PC-9 (cell line): Measurements from ENCODE around the gene POLA1. TPM values are rescaled to one million over a fixed set of nuclear protein-coding genes. Genes with fewer than 3 reads are reported as not detected.

Experiments used
- BruUV-seq: library from RNA; stranded (reverse); fragments of 400-500 nt; replicated peaks from 2 replicates; lab custom pipeline; 2021; lab: Mats Ljungman, UMichigan
- CTCF ChIA-PET: fragments of 300-600 bp; sonication (Branson Sonifier 250); formaldehyde crosslinking; loops from one replicate; lab custom pipeline; 2022; ENCODE audit warnings: antibody characterized with exemption; lab: Charles Lee
- POLR2A ChIA-PET: fragments of 300-600 bp; sonication (Branson Sonifier 250); formaldehyde crosslinking; loops from one replicate; lab custom pipeline; 2022; ENCODE audit warnings: antibody characterized with exemption; ENCODE audit not compliant: unreplicated experiment; lab: Charles Lee
- DNase-seq, 2 experiments: peaks; one replicate each; pipeline versions ENCODE4 v3.0.0 to v3.0.0-alpha.2; 2015 to 2022; ENCODE audit warnings: mixed read lengths in 1 of 2
- H2AFZ ChIP-seq: fragments of 200-600 bp; sonication (generic); 2 replicates; pipeline ENCODE4 v1.8.1; 2017; ENCODE audit warnings: antibody characterized with exemption
- H3F3A ChIP-seq: fragments of 200-600 bp; sonication (generic); 2 replicates; pipeline ENCODE4 v1.8.1; 2017; ENCODE audit warnings: antibody characterized with exemption, mild to moderate bottlenecking, low read depth; ENCODE audit not compliant: insufficient read depth
- H3K27ac ChIP-seq: fragments of 200-600 bp; sonication (generic); 2 replicates; pipeline ENCODE4 v1.6.1; 2016; ENCODE audit warnings: mixed run types
- H3K27me3 ChIP-seq: fragments of 200-600 bp; sonication (generic); 2 replicates; pipeline ENCODE4 v1.6.1; 2016; ENCODE audit warnings: low read depth, mixed run types; ENCODE audit not compliant: insufficient read depth
- H3K36me3 ChIP-seq: fragments of 200-600 bp; sonication (generic); 2 replicates; pipeline ENCODE4 v1.6.1; 2016; ENCODE audit warnings: low read depth, mixed run types
- H3K4me1 ChIP-seq: fragments of 200-600 bp; sonication (generic); replicated peaks from 2 replicates; pipeline ENCODE4 v1.6.1; 2016; ENCODE audit warnings: mixed run types; ENCODE audit not compliant: insufficient read depth
- H3K4me2 ChIP-seq: fragments of 200-600 bp; sonication (generic); 2 replicates; pipeline ENCODE4 v1.6.1; 2017; ENCODE audit warnings: mixed run types
- H3K4me3 ChIP-seq: fragments of 200-600 bp; sonication (generic); 2 replicates; pipeline ENCODE4 v1.6.1; 2016; ENCODE audit warnings: mixed run types
- H3K79me2 ChIP-seq: fragments of 200-600 bp; sonication (generic); 2 replicates; pipeline ENCODE4 v1.6.1; 2017; ENCODE audit warnings: low read depth, mixed run types
- H3K9me2 ChIP-seq: fragments of 200-600 bp; sonication (generic); 2 replicates; pipeline ENCODE4 v1.8.1; 2017; ENCODE audit warnings: mild to moderate bottlenecking; ENCODE audit not compliant: insufficient read depth
- H3K9me3 ChIP-seq: fragments of 200-600 bp; sonication (generic); 2 replicates; pipeline ENCODE4 v1.8.1; 2016; ENCODE audit warnings: low read depth; ENCODE audit not compliant: insufficient read depth
- H4K20me1 ChIP-seq: fragments of 200-600 bp; sonication (generic); 2 replicates; pipeline ENCODE4 v1.8.1; 2017; ENCODE audit not compliant: insufficient read depth
- EZH2 ChIP-seq: fragments of 200-600 bp; sonication (generic); IDR thresholded peaks from 2 replicates; pipeline ENCODE4 v1.8.0; 2017; ENCODE audit warnings: antibody characterized with exemption, low read depth
- intact Hi-C: fragments of 100-400 bp; cut with micrococcal nuclease; formaldehyde crosslinking; loops from one replicate; pipeline ENCODE4 v1.10.0; 2022; ENCODE audit not compliant: unreplicated experiment
- total RNA-seq: library from RNA; stranded (reverse); gene quantifications from 2 replicates; pipeline ENCODE4 v1.2.3, GENCODE V29; 2021
- TF ChIP-seq, protein P1 (sequence below): fragments of 200-600 bp; sonication (generic); conservative IDR thresholded peaks from 2 replicates; pipeline ENCODE4 v1.6.1; 2017; ENCODE audit warnings: mixed run types, antibody characterized with exemption, mild to moderate bottlenecking, moderate library complexity

POLA1 gene
- total RNA-seq, 1 experiment from 2014 or later = 24.6 TPM

DNA sequence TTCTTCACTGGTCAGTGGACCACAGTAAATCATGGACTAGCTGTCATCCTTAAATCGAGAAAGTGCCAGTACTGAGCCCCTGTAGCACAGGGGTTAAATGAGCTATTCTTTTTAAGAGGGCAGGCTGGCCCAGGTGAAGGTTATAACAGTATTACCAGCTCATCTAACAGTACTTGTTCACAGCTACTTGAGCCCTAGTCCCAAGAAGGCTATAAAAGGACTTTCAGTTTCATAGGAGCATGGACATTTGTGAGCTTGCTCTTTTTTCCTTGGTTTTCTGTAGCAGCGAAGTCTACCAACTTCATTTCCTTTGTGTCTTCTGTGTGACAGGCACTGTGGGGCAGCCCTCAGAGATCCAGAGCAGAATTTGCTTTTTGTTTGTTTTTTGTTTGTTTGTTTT lies 261.0 kb downstream of the POLA1 start:
- Histone ChIP-seq H3K4me1 (no peaks in the 10 kb centered on the region; the same call in 1 of the 2 replicates), H3K4me2 (no peak overlapping the region), H3K36me3 (no peaks in the 10 kb centered on the region), H3K27me3 (no peaks in the 10 kb centered on the region), H3K79me2 (no peaks in the 10 kb centered on the region), H3K9me3 (no peaks in the 10 kb centered on the region), H3K4me3 (no peak overlapping the region), H2AFZ (no peak overlapping the region), H3K9me2 (no peaks in the 10 kb centered on the region), H4K20me1 (no peaks in the 10 kb centered on the region), H3F3A (no peaks in the 10 kb centered on the region), H3K27ac (no peak overlapping the region)
- no peak for TF ChIP-seq EZH2
- TF ChIP-seq, protein P1, sequence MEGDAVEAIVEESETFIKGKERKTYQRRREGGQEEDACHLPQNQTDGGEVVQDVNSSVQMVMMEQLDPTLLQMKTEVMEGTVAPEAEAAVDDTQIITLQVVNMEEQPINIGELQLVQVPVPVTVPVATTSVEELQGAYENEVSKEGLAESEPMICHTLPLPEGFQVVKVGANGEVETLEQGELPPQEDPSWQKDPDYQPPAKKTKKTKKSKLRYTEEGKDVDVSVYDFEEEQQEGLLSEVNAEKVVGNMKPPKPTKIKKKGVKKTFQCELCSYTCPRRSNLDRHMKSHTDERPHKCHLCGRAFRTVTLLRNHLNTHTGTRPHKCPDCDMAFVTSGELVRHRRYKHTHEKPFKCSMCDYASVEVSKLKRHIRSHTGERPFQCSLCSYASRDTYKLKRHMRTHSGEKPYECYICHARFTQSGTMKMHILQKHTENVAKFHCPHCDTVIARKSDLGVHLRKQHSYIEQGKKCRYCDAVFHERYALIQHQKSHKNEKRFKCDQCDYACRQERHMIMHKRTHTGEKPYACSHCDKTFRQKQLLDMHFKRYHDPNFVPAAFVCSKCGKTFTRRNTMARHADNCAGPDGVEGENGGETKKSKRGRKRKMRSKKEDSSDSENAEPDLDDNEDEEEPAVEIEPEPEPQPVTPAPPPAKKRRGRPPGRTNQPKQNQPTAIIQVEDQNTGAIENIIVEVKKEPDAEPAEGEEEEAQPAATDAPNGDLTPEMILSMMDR = no peak
- DNase-seq = no peak
- intact Hi-C loops = no loop called here
- no TSS peak for BruUV-seq
- ChIA-PET CTCF (no interaction called here), POLR2A (no interaction called here)

DNA sequence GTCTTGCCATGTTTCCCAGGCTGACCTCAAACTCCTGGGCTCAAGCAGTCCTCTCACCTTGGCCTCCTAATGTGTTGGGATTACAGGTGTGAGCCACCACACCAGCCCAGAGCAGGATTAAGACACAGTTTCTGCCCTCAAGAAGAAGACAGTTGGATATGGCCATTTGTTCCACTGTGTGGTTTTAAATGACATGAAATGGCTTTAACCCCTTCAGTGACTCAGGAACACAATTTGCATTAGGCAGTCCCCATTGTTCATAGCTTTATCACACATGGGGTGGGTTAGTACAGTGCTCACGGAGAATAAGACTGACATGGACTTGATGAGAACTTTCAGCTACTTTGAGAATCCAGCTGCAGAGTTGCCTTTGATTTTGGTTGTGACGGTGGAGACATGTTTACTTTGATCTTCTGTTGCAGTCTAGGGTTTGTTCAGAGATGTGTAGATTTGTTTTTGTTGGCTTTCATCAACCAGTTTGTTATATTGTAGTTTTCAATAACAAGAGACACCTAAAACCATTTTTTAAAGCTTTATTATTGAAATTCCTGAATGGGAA lies 261.7 kb downstream of the POLA1 start:
- intact Hi-C loops = no loop called here
- TF ChIP-seq, protein P1 = no peak
- TF ChIP-seq EZH2 = no peak
- no peak overlapping the region for H3K4me3 ChIP-seq
- no peak overlapping the region for H3K4me2 ChIP-seq
- no peaks in the 10 kb centered on the region for H3K27me3 ChIP-seq
- no peaks in the 10 kb centered on the region for H3F3A ChIP-seq
- H3K79me2 ChIP-seq = no peaks in the 10 kb centered on the region
- H3K27ac ChIP-seq = no peak overlapping the region
- H3K4me1 ChIP-seq = no peaks in the 10 kb centered on the region; the same call in 1 of the 2 replicates
- no peak overlapping the region for H2AFZ ChIP-seq
- H3K9me3 ChIP-seq = no peaks in the 10 kb centered on the region
- no peaks in the 10 kb centered on the region for H4K20me1 ChIP-seq
- ChIA-PET CTCF (no interaction called here), POLR2A (no interaction called here)
- H3K9me2 ChIP-seq = no peaks in the 10 kb centered on the region
- DNase-seq = no peak
- H3K36me3 ChIP-seq = no peaks in the 10 kb centered on the region
- no TSS peak for BruUV-seq

DNA sequence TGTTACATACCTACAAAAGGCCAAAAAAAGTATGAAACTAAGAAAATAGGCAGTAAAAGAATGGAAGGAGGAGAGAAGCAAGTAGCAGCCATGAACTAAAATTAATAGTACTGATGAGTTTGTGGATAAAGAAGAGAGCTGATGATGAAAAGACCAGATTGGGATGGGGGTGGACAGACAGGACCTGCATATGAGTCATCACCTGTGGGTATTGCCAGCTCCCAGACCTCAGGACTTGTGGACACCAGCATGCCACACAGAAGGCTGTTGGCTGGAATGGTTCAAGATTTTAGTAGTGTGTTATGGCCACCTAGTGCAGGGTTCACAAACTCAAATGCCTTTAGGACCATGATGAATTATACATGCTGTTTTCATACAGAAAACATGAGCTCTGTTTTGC lies 263.1 kb downstream of the POLA1 start:
- DNase-seq = peak in 1 of 2 experiments; percentile 8
- no TSS peak for BruUV-seq

More for the DNA sequence above, 263.1 kb downstream of the POLA1 start:
- intact Hi-C loops = no loop called here
- CTCF ChIA-PET = no interaction called here
- H4K20me1 ChIP-seq = no peaks in the 10 kb centered on the region
- H3K79me2 ChIP-seq = no peaks in the 10 kb centered on the region
- H3K4me2 ChIP-seq = no peak overlapping the region
- H3K9me3 ChIP-seq = no peaks in the 10 kb centered on the region
- no peak overlapping the region for H3K27ac ChIP-seq
- H3K9me2 ChIP-seq = no peaks in the 10 kb centered on the region
- POLR2A ChIA-PET = interaction anchor here (0.9 kb wide), 1 partner anchor 97 kb away, joined by 7 read pairs; no protein-coding TSS in a partner anchor
- H3K36me3 ChIP-seq = no peaks in the 10 kb centered on the region
- H3K4me3 ChIP-seq = no peak overlapping the region
- no peaks in the 10 kb centered on the region; the same call in 1 of the 2 replicates for H3K4me1 ChIP-seq
- H3K27me3 ChIP-seq = no peaks in the 10 kb centered on the region
- no peak overlapping the region for H2AFZ ChIP-seq
- no peak for TF ChIP-seq EZH2
- TF ChIP-seq, protein P1 = no peak
- no peaks in the 10 kb centered on the region for H3F3A ChIP-seq
